ENCODE data around the gene C11orf21.

DNA sequence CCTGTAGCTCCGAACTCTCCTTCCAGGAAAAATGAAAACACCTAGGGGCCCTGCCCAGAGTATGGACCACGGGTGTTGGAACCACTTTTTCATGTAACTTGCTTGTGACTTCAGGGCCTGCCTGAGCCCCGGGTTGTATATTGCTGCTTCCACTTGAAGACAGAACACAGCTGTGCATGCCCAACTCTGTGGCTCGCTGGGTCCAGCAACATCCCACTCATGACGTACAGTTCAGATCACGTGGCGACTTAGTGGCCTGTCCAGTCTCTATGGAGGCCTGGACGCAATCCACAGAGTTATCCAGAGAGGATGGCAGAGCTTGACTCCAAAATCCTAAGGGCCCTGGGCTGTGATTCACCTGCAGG is 6.8 kb downstream of the C11orf21 start:
- TF ChIP-seq, protein P1, sequence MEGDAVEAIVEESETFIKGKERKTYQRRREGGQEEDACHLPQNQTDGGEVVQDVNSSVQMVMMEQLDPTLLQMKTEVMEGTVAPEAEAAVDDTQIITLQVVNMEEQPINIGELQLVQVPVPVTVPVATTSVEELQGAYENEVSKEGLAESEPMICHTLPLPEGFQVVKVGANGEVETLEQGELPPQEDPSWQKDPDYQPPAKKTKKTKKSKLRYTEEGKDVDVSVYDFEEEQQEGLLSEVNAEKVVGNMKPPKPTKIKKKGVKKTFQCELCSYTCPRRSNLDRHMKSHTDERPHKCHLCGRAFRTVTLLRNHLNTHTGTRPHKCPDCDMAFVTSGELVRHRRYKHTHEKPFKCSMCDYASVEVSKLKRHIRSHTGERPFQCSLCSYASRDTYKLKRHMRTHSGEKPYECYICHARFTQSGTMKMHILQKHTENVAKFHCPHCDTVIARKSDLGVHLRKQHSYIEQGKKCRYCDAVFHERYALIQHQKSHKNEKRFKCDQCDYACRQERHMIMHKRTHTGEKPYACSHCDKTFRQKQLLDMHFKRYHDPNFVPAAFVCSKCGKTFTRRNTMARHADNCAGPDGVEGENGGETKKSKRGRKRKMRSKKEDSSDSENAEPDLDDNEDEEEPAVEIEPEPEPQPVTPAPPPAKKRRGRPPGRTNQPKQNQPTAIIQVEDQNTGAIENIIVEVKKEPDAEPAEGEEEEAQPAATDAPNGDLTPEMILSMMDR (IDR thresholded peaks at IDR 0.05), result no peak
- TF ChIP-seq POLR2A (IDR thresholded peaks at IDR 0.05), result no peak
